ENCODE results near the gene MAP3K6. TPM values are rescaled to one million over a fixed set of nuclear protein-coding genes. Genes with fewer than 3 reads are reported as not detected.

The MAP3K6 gene
- polyA plus RNA-seq, 2 of the 4 experiments (the other 2 are of a cell fraction): 3.6 to 8.5 TPM

GRCh38 chr1:27355683-27356082, 11.1 kb downstream of the MAP3K6 start:
- no peak for TF ChIP-seq SREBF2 (IDR thresholded peaks at IDR 0.05)
- no peak for TF ChIP-seq ESRRA (IDR thresholded peaks at IDR 0.05; ENCODE audit: borderline replicate concordance, low read length)
- no peak for TF ChIP-seq RCOR1 (IDR thresholded peaks at IDR 0.05; ENCODE audit: low read depth, low read length)
- TF ChIP-seq ZFP36 (IDR thresholded peaks at IDR 0.05; ENCODE audit: borderline replicate concordance, partially characterized antibody): no peak
- TF ChIP-seq, protein P1, sequence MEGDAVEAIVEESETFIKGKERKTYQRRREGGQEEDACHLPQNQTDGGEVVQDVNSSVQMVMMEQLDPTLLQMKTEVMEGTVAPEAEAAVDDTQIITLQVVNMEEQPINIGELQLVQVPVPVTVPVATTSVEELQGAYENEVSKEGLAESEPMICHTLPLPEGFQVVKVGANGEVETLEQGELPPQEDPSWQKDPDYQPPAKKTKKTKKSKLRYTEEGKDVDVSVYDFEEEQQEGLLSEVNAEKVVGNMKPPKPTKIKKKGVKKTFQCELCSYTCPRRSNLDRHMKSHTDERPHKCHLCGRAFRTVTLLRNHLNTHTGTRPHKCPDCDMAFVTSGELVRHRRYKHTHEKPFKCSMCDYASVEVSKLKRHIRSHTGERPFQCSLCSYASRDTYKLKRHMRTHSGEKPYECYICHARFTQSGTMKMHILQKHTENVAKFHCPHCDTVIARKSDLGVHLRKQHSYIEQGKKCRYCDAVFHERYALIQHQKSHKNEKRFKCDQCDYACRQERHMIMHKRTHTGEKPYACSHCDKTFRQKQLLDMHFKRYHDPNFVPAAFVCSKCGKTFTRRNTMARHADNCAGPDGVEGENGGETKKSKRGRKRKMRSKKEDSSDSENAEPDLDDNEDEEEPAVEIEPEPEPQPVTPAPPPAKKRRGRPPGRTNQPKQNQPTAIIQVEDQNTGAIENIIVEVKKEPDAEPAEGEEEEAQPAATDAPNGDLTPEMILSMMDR (IDR thresholded peaks at IDR 0.05): no peak
- no peak for TF ChIP-seq SMC3 (IDR thresholded peaks at IDR 0.05)
- no peak for TF ChIP-seq BHLHE40 (IDR thresholded peaks at IDR 0.05; ENCODE audit: low read depth, low read length)
- TF ChIP-seq TFCP2L1 (CRISPR knock-in tag; IDR thresholded peaks at IDR 0.05): no peak
- no peak for TF ChIP-seq HDAC2 (IDR thresholded peaks at IDR 0.05)
- TF ChIP-seq EP300 (IDR thresholded peaks at IDR 0.05): no peak
- TF ChIP-seq NFE2L2 (conservative IDR thresholded peaks at IDR 0.05; ENCODE audit: low read length): no peak
- TF ChIP-seq, protein P2, sequence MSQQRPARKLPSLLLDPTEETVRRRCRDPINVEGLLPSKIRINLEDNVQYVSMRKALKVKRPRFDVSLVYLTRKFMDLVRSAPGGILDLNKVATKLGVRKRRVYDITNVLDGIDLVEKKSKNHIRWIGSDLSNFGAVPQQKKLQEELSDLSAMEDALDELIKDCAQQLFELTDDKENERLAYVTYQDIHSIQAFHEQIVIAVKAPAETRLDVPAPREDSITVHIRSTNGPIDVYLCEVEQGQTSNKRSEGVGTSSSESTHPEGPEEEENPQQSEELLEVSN (IDR thresholded peaks at IDR 0.05; ENCODE audit: borderline replicate concordance, low read depth): no peak
- TF ChIP-seq MAZ (IDR thresholded peaks at IDR 0.05; ENCODE audit: borderline replicate concordance, low read depth, low read length): no peak
- TF ChIP-seq HEYL (CRISPR knock-in tag; IDR thresholded peaks at IDR 0.05): no peak
- no peak for TF ChIP-seq EHMT2 (IDR thresholded peaks at IDR 0.05; ENCODE audit: low read depth)
- TF ChIP-seq TP53 (CRISPR knock-in tag; IDR thresholded peaks at IDR 0.05): no peak
- TF ChIP-seq EHF (CRISPR knock-in tag; IDR thresholded peaks at IDR 0.05): no peak
- FAIRE-seq: no peak
- CTCF ChIA-PET: interaction anchor here (1.1 to 12.1 kb wide), 9 partner anchors 11 to 61 kb away, joined by 3 to 134 read pairs (median 13); partner anchors contain the start of genes CD164L2, MAP3K6 and SYTL1
- Histone ChIP-seq H3K27ac (no peak overlapping the region), H3K4me1 (no peaks in the 10 kb centered on the region), H3K4me3 (no peak overlapping the region), H3K4me2 (no peak overlapping the region), H3K9me3 (no peaks in the 10 kb centered on the region)
- 81% methylated on average over 5 of the region's 5 CpGs for WGBS (ENCODE audit: missing lambda C conversion rate)
- no peak for ATAC-seq
- POLR2A ChIA-PET: no interaction called here
- no peak for DNase-seq (ENCODE audit: low read depth in 1 of 2, low spot score in 1 of 2)

- no peak for FAIRE-seq
- H3K9me3 ChIP-seq: no peaks in the 10 kb centered on the region
- H3K4me3 ChIP-seq: no peak overlapping the region
- no peak for ATAC-seq
- TF ChIP-seq POLR2AphosphoS2 (conservative IDR thresholded peaks at IDR 0.05; ENCODE audit: low read length) (no peak), NFE2L2 (conservative IDR thresholded peaks at IDR 0.05; ENCODE audit: low read length) (no peak), PBX3 (IDR thresholded peaks at IDR 0.05) (no peak), CBX8 (IDR thresholded peaks at IDR 0.05) (no peak), ZFP36 (IDR thresholded peaks at IDR 0.05; ENCODE audit: borderline replicate concordance, partially characterized antibody) (no peak), EP300 (IDR thresholded peaks at IDR 0.05) (no peak)
- CTCF ChIA-PET: interaction anchor here (1.0 to 12.1 kb wide), 7 partner anchors 9 to 203 kb away, joined by 3 to 134 read pairs (median 3); partner anchors contain the start of genes CD164L2, MAP3K6 and SYTL1
- no peak overlapping the region for H3K27ac ChIP-seq
- WGBS (ENCODE audit: missing lambda C conversion rate): 82% methylated on average over 3 of the region's 3 CpGs
- POLR2A ChIA-PET: interaction anchor here (0.6 kb wide), 1 partner anchor 317 kb away, joined by 4 read pairs; no protein-coding TSS in a partner anchor
- peaks cover 9% of the 10 kb centered on the region; the same call in 1 of the 3 replicates for H3K4me1 ChIP-seq
- no peak for DNase-seq (ENCODE audit: low read depth in 1 of 2, low spot score in 1 of 2)
- no peak overlapping the region for H3K4me2 ChIP-seq
These were observed 13.1 kb downstream of the MAP3K6 start for GRCh38 chr1:27353629-27354028.

- POLR2A ChIA-PET: interaction anchor here (0.6 kb wide), 1 partner anchor 317 kb away, joined by 4 read pairs; no protein-coding TSS in a partner anchor
- Histone ChIP-seq H3K9me3 (no peaks in the 10 kb centered on the region), H3K4me2 (no peak overlapping the region), H3K4me3 (no peak overlapping the region), H3K27ac (no peak overlapping the region), H3K4me1 (peaks cover 10% of the 10 kb centered on the region; the same call in 1 of the 3 replicates)
- no peak for DNase-seq (ENCODE audit: low read depth in 1 of 2, low spot score in 1 of 2)
- ATAC-seq: no peak
- CTCF ChIA-PET: interaction anchor here (1.0 to 12.1 kb wide), 7 partner anchors 9 to 204 kb away, joined by 3 to 134 read pairs (median 3); partner anchors contain the start of genes MAP3K6 and SYTL1
- FAIRE-seq: no peak
- 96% methylated on average over 5 of the region's 13 CpGs for whole genome bisulfite sequencing (ENCODE audit: missing lambda C conversion rate)
- TF ChIP-seq, protein P1 (IDR thresholded peaks at IDR 0.05): no peak
- TF ChIP-seq GATA3 (IDR thresholded peaks at IDR 0.05; ENCODE audit: borderline replicate concordance) (no peak), TP53 (CRISPR knock-in tag; IDR thresholded peaks at IDR 0.05) (no peak), CHD2 (IDR thresholded peaks at IDR 0.05; ENCODE audit: low read length, partially characterized antibody) (no peak), CBX2 (IDR thresholded peaks at IDR 0.05; ENCODE audit: borderline replicate concordance, low read depth) (no peak), EHMT2 (IDR thresholded peaks at IDR 0.05; ENCODE audit: low read depth) (no peak), PHF8 (IDR thresholded peaks at IDR 0.05; ENCODE audit: borderline replicate concordance, low read depth) (no peak), RNF2 (IDR thresholded peaks at IDR 0.05; ENCODE audit: borderline replicate concordance, low read depth) (no peak), SMC3 (IDR thresholded peaks at IDR 0.05) (no peak), JUN (IDR thresholded peaks at IDR 0.05) (no peak), NFE2L2 (conservative IDR thresholded peaks at IDR 0.05; ENCODE audit: low read length) (no peak), NPAS2 (CRISPR knock-in tag; IDR thresholded peaks at IDR 0.05; ENCODE audit: borderline replicate concordance) (no peak), PBX3 (IDR thresholded peaks at IDR 0.05) (no peak)
These were observed 13.6 kb downstream of the MAP3K6 start for GRCh38 chr1:27353166-27353565.
